Small intestine (tissue), 7 donors: ENCODE data around the gene RBM19. TPM values are rescaled to one million over a fixed set of nuclear protein-coding genes. Genes with fewer than 3 reads are reported as not detected.
"Not testable (repeated sequence)": the region's sequence is repeated elsewhere in the genome, so short reads cannot be mapped to it uniquely, and the experiment has no call there.

Experiments
- DNase-seq, 2 donors: peaks; one replicate each; pipeline versions ENCODE4 v3.0.0 to v3.0.0-alpha.2; 2013
- FAIRE-seq: peaks from 2 replicates; lab custom pipeline; 2012; peaks lifted over from hg19 to GRCh38; lab: Jason Lieb, UNC
- H3K27ac ChIP-seq, 3 donors: one replicate each; pipeline ENCODE4 v1.5.1; 2013; ENCODE audit warnings: low read length in 2 of 3, mild to moderate bottlenecking in 2 of 3, control low read depth in 1 of 3, inconsistent platforms in 1 of 3, low read depth in 1 of 3, moderate library complexity in 1 of 3
- H3K27me3 ChIP-seq, 3 donors: one replicate each; pipeline ENCODE4 v1.6.1; 2013; ENCODE audit warnings: low read length in 3 of 3, inconsistent platforms in 1 of 3; ENCODE audit not compliant: control insufficient read depth in 3 of 3, insufficient read depth in 3 of 3
- H3K36me3 ChIP-seq, 3 donors: one replicate each; pipeline ENCODE4 v1.6.1; 2013; ENCODE audit warnings: low read length in 3 of 3, inconsistent platforms in 1 of 3, low read depth in 1 of 3, mild to moderate bottlenecking in 1 of 3, moderate library complexity in 1 of 3; ENCODE audit not compliant: control insufficient read depth in 3 of 3, insufficient read depth in 2 of 3
- H3K4me1 ChIP-seq, 3 donors: one replicate each; pipeline ENCODE4 v1.6.1; 2013; ENCODE audit warnings: low read length in 2 of 3, inconsistent platforms in 1 of 3, low read depth in 1 of 3, mild to moderate bottlenecking in 1 of 3, moderate library complexity in 1 of 3; ENCODE audit not compliant: control insufficient read depth in 3 of 3, insufficient read depth in 2 of 3
- H3K4me3 ChIP-seq, 3 donors: one replicate each; pipeline ENCODE4 v1.5.1; 2013; ENCODE audit warnings: low read length in 3 of 3, control low read depth in 1 of 3, inconsistent platforms in 1 of 3, low read depth in 1 of 3, mild to moderate bottlenecking in 1 of 3, moderate library complexity in 1 of 3
- H3K9me3 ChIP-seq, 2 donors: one replicate each; pipeline ENCODE4 v1.6.1; 2013; ENCODE audit warnings: low read depth in 1 of 2, low read length in 1 of 2; ENCODE audit not compliant: control insufficient read depth in 2 of 2, insufficient read depth in 1 of 2
- WGBS, 3 donors: extraction: QIAGEN DNeasy Blood & Tissue Kit; methylation state at CpG; one replicate each; pipeline ENCODE4 v1.1.7; 2013; 5-methylcytosine and 5-hydroxymethylcytosine counted together
- polyA plus RNA-seq, 4 donors: library from polyadenylated mRNA; stranded (reverse) in 3 of 4; unstranded in 1 of 4; fragments of 200-250 nt in 3 of 4; fragments of 120-200 nt in 1 of 4; gene quantifications; one replicate each; pipeline versions ENCODE4 v1.2.1 to v1.2.3, GENCODE V29; 2013
- donor health status: healthy with polysubstance abuse.
- donor health status: control.
- donor health status: control.
- donor health status: Bipolar disorder and iron deficiency.
- donor health status: healthy.

Gene RBM19
- polyA plus RNA-seq, 4 donors = 10.0 to 23.5 (median 14.6) TPM

- H3K27ac ChIP-seq, H3K4me3 ChIP-seq, FAIRE-seq, H3K9me3 ChIP-seq, DNase-seq, H3K27me3 ChIP-seq, H3K36me3 ChIP-seq, H3K4me1 ChIP-seq: not testable (repeated sequence)
- 62 to 65% (median 64%) methylated on average over 4 of the region's 4 CpGs for WGBS, 3 donors
These were observed 26.6 kb upstream of the RBM19 start for GRCh38 chr12:113992751-113993150.

- Histone ChIP-seq H3K27ac (no peak overlapping the region), H3K27me3 (peaks cover 0 to 5% (median 0%) of the 10 kb centered on the region in 3 donors), H3K9me3 (no peaks in the 10 kb centered on the region), H3K4me3 (no peak overlapping the region), H3K4me1 (no peaks in the 10 kb centered on the region), H3K36me3 (no peaks in the 10 kb centered on the region)
- 55 to 67% (median 60%) methylated on average over 6 of the region's 6 CpGs for WGBS, 3 donors
- FAIRE-seq (no peak), DNase-seq (no peak)
These were observed 25.3 kb upstream of the RBM19 start for GRCh38 chr12:113991224-113992044.

GRCh38 chr12:113990250-113991223 is 24.4 kb upstream of the RBM19 start:
- no peak for FAIRE-seq
- no peak for DNase-seq
- H3K9me3 ChIP-seq = no peaks in the 10 kb centered on the region
- peaks cover 0 to 5% (median 0%) of the 10 kb centered on the region in 3 donors for H3K27me3 ChIP-seq
- H3K27ac ChIP-seq = no peak overlapping the region
- H3K36me3 ChIP-seq = no peaks in the 10 kb centered on the region
- no peak overlapping the region for H3K4me3 ChIP-seq
- WGBS, 3 donors = 23 to 29% (median 28%) methylated on average over 10 of the region's 10 CpGs
- H3K4me1 ChIP-seq = no peaks in the 10 kb centered on the region

- H3K4me3 ChIP-seq = no peak overlapping the region
- H3K4me1 ChIP-seq = no peaks in the 10 kb centered on the region
- H3K9me3 ChIP-seq = no peaks in the 10 kb centered on the region
- no peaks in the 10 kb centered on the region for H3K36me3 ChIP-seq
- DNase-seq (no peak), FAIRE-seq (no peak)
- peaks cover 0 to 5% (median 0%) of the 10 kb centered on the region in 3 donors for H3K27me3 ChIP-seq
- no peak overlapping the region for H3K27ac ChIP-seq
- WGBS, 3 donors = 74 to 80% (median 79%) methylated on average over 4 of the region's 4 CpGs
These were observed 22.9 kb upstream of the RBM19 start for GRCh38 chr12:113988976-113989375.

- no peaks in the 10 kb centered on the region for H3K36me3 ChIP-seq
- WGBS, 3 donors = 60 to 75% (median 69%) methylated on average over 4 of the region's 4 CpGs
- peaks cover 0 to 5% (median 0%) of the 10 kb centered on the region in 3 donors for H3K27me3 ChIP-seq
- FAIRE-seq = no peak
- H3K4me1 ChIP-seq = no peaks in the 10 kb centered on the region
- no peak overlapping the region for H3K27ac ChIP-seq
- no peaks in the 10 kb centered on the region for H3K9me3 ChIP-seq
- H3K4me3 ChIP-seq = no peak overlapping the region
- DNase-seq = no peak
These were observed 21.9 kb upstream of the RBM19 start for GRCh38 chr12:113988064-113988451.

- no peak for FAIRE-seq
- 36 to 51% (median 39%) methylated on average over 6 of the region's 6 CpGs for WGBS, 3 donors
- Histone ChIP-seq H3K4me3 (no peak overlapping the region), H3K4me1 (no peaks in the 10 kb centered on the region), H3K36me3 (no peaks in the 10 kb centered on the region), H3K27ac (no peak overlapping the region), H3K9me3 (no peaks in the 10 kb centered on the region), H3K27me3 (peaks cover 0 to 7% (median 0%) of the 10 kb centered on the region in 3 donors)
- DNase-seq = peak; percentile 17 to 36
These were observed 21.3 kb upstream of the RBM19 start for GRCh38 chr12:113987261-113988063.

- H3K27ac ChIP-seq = no peak overlapping the region
- no peaks in the 10 kb centered on the region for H3K9me3 ChIP-seq
- DNase-seq (no peak), FAIRE-seq (no peak)
- peaks cover 0 to 5% (median 0%) of the 10 kb centered on the region in 3 donors for H3K27me3 ChIP-seq
- no peaks in the 10 kb centered on the region for H3K4me1 ChIP-seq
- H3K36me3 ChIP-seq = no peaks in the 10 kb centered on the region
- 74 to 84% (median 75%) methylated on average over 4 of the region's 4 CpGs for WGBS, 3 donors
- no peak overlapping the region for H3K4me3 ChIP-seq
These were observed 18.3 kb upstream of the RBM19 start for GRCh38 chr12:113984464-113984863.
